SH-SY5Y (cell line): ENCODE data around the gene ANKRD31.

Source experiments
- GATA2 ChIP-seq: IDR thresholded peaks from 2 replicates; pipeline ENCODE4 v1.6.1; 2011; ENCODE audit warnings: mild to moderate bottlenecking, low read depth, low read length
- GATA3 ChIP-seq: IDR thresholded peaks from 2 replicates; pipeline ENCODE4 v1.6.1; 2011; ENCODE audit warnings: low read depth, mild to moderate bottlenecking, low read length, moderate library complexity

DNA sequence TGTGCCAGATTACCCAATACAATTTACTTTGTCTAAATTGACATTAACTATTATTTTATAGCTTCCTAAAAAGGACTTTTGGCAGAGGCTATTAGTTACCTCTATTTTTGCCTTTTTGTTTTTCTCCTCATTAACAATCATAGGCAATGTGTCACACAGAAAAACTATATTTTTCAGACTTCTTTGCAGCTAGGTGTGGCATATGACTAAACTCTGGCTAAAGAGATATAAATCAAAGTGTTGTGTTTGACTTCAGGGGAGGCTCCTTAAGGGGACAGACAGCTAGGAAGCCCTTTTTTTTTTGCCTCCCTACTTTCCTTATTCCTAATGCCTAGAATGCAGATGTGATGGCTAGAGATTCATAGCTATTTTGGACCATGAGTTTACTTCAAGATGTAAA lies 164.6 kb downstream of the ANKRD31 start:
- TF ChIP-seq GATA2 = no peak
- no peak for TF ChIP-seq GATA3
